ENCODE results near the gene FARS2.

The FARS2 gene

GRCh38 chr6:5308066-5308465 is 46.8 kb downstream of the FARS2 start:
- Histone ChIP-seq H3K4me3 (replicated peaks; ENCODE audit: low read depth, low read length) (no peak overlapping the region), H3K36me3 (ENCODE audit: control insufficient read depth, insufficient read depth, low read length) (no peaks in the 10 kb centered on the region; the same call in 1 of the 2 replicates)

GRCh38 chr6:5314191-5314865 is 53.0 kb downstream of the FARS2 start:
- Histone ChIP-seq H3K4me3 (replicated peaks; ENCODE audit: low read depth, low read length) (no peak overlapping the region), H3K27me3 (replicated peaks; ENCODE audit: control insufficient read depth, insufficient read depth, low read length) (no peaks in the 10 kb centered on the region), H3K36me3 (ENCODE audit: control insufficient read depth, insufficient read depth, low read length) (no peaks in the 10 kb centered on the region)
- TF ChIP-seq CTCF (IDR thresholded peaks at IDR 0.05; ENCODE audit: insufficient read depth, low read length, poor library complexity, severe bottlenecking) = no peak
- DNase-seq (ENCODE audit: extremely low read depth, insufficient read length) = no peak

More at GRCh38 chr6:5308066-5308465, 46.8 kb downstream of the FARS2 start:
- no peak for TF ChIP-seq CTCF (IDR thresholded peaks at IDR 0.05; ENCODE audit: insufficient read depth, low read length, poor library complexity, severe bottlenecking)
- no peak for DNase-seq (ENCODE audit: extremely low read depth, insufficient read length)
- H3K27me3 ChIP-seq (replicated peaks; ENCODE audit: control insufficient read depth, insufficient read depth, low read length) = no peaks in the 10 kb centered on the region

DNA sequence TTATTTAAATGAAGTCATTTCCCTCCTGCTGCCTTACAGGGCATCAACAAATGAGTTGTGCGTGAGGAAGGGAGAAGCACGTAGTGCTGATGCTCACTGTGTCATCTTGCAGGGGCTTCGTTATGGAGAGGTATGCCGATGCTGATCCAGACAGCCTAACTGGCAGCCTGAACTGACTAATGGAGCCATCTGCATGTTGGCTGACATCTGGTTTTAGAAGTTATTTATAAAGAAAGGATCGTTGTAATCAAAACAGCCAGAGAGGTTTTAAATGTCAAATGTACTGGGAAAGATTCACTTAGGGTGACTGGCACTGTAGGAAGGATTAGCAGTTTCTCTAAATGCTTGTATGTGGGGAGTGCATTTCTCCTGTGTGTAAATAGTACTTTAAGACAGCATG is 54.6 kb downstream of the FARS2 start:
- no peak for DNase-seq (ENCODE audit: extremely low read depth, insufficient read length)

DNA sequence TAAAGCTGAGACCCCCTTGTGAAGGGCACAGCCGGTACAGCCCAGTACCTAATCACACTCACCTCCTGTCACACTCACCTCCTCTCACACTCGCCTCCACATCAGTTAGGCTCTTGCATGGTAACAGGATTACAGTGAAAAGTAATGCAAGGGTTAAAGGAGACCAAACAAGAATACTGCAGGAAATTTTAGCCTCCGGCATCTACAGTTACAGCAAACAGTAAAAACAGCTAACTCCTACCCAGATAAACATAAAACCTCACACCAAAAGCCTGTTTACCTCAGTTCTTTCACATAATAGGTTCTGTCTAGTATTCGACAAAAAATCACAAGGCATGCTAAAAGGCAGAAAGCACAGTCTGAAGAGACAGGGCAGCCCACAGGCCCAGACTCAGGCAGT is 55.6 kb downstream of the FARS2 start:
- no peak for DNase-seq (ENCODE audit: extremely low read depth, insufficient read length)

More for the DNA sequence above, 54.6 kb downstream of the FARS2 start:
- TF ChIP-seq CTCF (IDR thresholded peaks at IDR 0.05; ENCODE audit: insufficient read depth, low read length, poor library complexity, severe bottlenecking) = no peak
- Histone ChIP-seq H3K36me3 (ENCODE audit: control insufficient read depth, insufficient read depth, low read length) (no peaks in the 10 kb centered on the region), H3K27me3 (replicated peaks; ENCODE audit: control insufficient read depth, insufficient read depth, low read length) (no peaks in the 10 kb centered on the region), H3K4me3 (replicated peaks; ENCODE audit: low read depth, low read length) (no peak overlapping the region)

GRCh38 chr6:5318617-5319272 is 57.4 kb downstream of the FARS2 start:
- no peaks in the 10 kb centered on the region for H3K27me3 ChIP-seq (replicated peaks; ENCODE audit: control insufficient read depth, insufficient read depth, low read length)
- no peaks in the 10 kb centered on the region for H3K36me3 ChIP-seq (ENCODE audit: control insufficient read depth, insufficient read depth, low read length)
- DNase-seq (ENCODE audit: extremely low read depth, insufficient read length) = no peak
- H3K4me3 ChIP-seq (replicated peaks; ENCODE audit: low read depth, low read length) = no peak overlapping the region
- no peak for TF ChIP-seq CTCF (IDR thresholded peaks at IDR 0.05; ENCODE audit: insufficient read depth, low read length, poor library complexity, severe bottlenecking)

More for the DNA sequence above, 55.6 kb downstream of the FARS2 start:
- Histone ChIP-seq H3K36me3 (ENCODE audit: control insufficient read depth, insufficient read depth, low read length) (no peaks in the 10 kb centered on the region), H3K27me3 (replicated peaks; ENCODE audit: control insufficient read depth, insufficient read depth, low read length) (no peaks in the 10 kb centered on the region), H3K4me3 (replicated peaks; ENCODE audit: low read depth, low read length) (no peak overlapping the region)
- TF ChIP-seq CTCF (IDR thresholded peaks at IDR 0.05; ENCODE audit: insufficient read depth, low read length, poor library complexity, severe bottlenecking) = no peak
